H1 (cell line): ENCODE results near the gene NUDT12. TPM values are rescaled to one million over a fixed set of nuclear protein-coding genes. Genes with fewer than 3 reads are reported as not detected.
A peak's percentile ranks its signal among the peaks of the same experiment; 100 is the strongest.

Experiments
- CTCF ChIA-PET: fragments of 300-600 bp; sonication (Branson Sonifier 250); formaldehyde crosslinking; loops from one replicate; lab custom pipeline; 2021; ENCODE audit not compliant: partially characterized antibody; lab: Charles Lee
- POLR2A ChIA-PET: fragments of 300-600 bp; sonication (Branson Sonifier 250); formaldehyde crosslinking; loops from one replicate; lab custom pipeline; 2021; ENCODE audit warnings: inconsistent platforms; ENCODE audit not compliant: partially characterized antibody; lab: Charles Lee
- DNase-seq, 2 experiments: peaks; one replicate each; pipeline versions ENCODE4 v3.0.0 to v3.0.0-alpha.2; 2010 to 2022; ENCODE audit warnings: low spot score in 2 of 2, low read depth in 1 of 2, mixed read lengths in 1 of 2
- FAIRE-seq: peaks from 2 replicates; lab custom pipeline; 2011; peaks lifted over from hg19 to GRCh38; lab: Jason Lieb, UNC
- H2AFZ ChIP-seq: 2 replicates; pipeline ENCODE4 v1.8.1; 2012; ENCODE audit warnings: low read length, inconsistent platforms
- H2AK5ac ChIP-seq: 2 replicates; pipeline ENCODE4 v1.6.1; 2013; ENCODE audit warnings: low read depth, low read length
- H2BK120ac ChIP-seq: replicated peaks from 2 replicates; pipeline ENCODE3; 2013; ENCODE audit warnings: low read depth, low read length, inconsistent platforms
- H2BK12ac ChIP-seq: 2 replicates; pipeline ENCODE4 v1.6.1; 2013; ENCODE audit warnings: low read depth, low read length
- H2BK15ac ChIP-seq: 2 replicates; pipeline ENCODE4 v1.6.1; 2013; ENCODE audit warnings: low read length
- H2BK20ac ChIP-seq: 2 replicates; pipeline ENCODE4 v1.6.1; 2013; ENCODE audit warnings: low read length
- H2BK5ac ChIP-seq: 2 replicates; pipeline ENCODE4 v1.6.1; 2013; ENCODE audit warnings: low read depth, low read length
- H3K14ac ChIP-seq: 2 replicates; pipeline ENCODE4 v1.6.1; 2013; ENCODE audit warnings: inconsistent platforms; ENCODE audit not compliant: insufficient read length
- H3K18ac ChIP-seq: 2 replicates; pipeline ENCODE4 v1.6.1; 2013; ENCODE audit warnings: low read length; ENCODE audit errors: extremely low read depth
- H3K23ac ChIP-seq: 2 replicates; pipeline ENCODE4 v1.6.1; 2013; ENCODE audit warnings: inconsistent platforms; ENCODE audit not compliant: insufficient read length
- H3K23me2 ChIP-seq: 2 replicates; pipeline ENCODE4 v1.6.1; 2013; ENCODE audit warnings: low read depth, low read length
- H3K27ac ChIP-seq: 2 replicates; pipeline ENCODE4 v1.6.1; 2011; ENCODE audit warnings: low read depth, low read length, inconsistent platforms
- H3K27me3 ChIP-seq, 4 experiments: replicated peaks in 1 of 4; 1 replicate in 1 of 4; 2 replicates in 3 of 4; pipeline versions ENCODE4 v1.6.1 to v1.8.1; 2011 to 2013; ENCODE audit warnings: low read length in 3 of 4, mild to moderate bottlenecking in 3 of 4, inconsistent platforms in 2 of 4, mixed read lengths in 2 of 4, moderate library complexity in 1 of 4; ENCODE audit not compliant: control insufficient read depth in 3 of 4, insufficient read depth in 3 of 4; ENCODE audit errors: extremely low read depth in 1 of 4
- H3K36me3 ChIP-seq, 4 experiments: 2 replicates each; pipeline versions ENCODE4 v1.6.1 to v1.8.1; 2011 to 2013; ENCODE audit warnings: mild to moderate bottlenecking in 4 of 4, low read length in 3 of 4, moderate library complexity in 2 of 4, control low read depth in 1 of 4, inconsistent platforms in 1 of 4; ENCODE audit not compliant: insufficient read depth in 4 of 4, control insufficient read depth in 2 of 4
- H3K4ac ChIP-seq: replicated peaks from 2 replicates; pipeline ENCODE3; 2013; ENCODE audit warnings: low read length, low read depth, mixed read lengths, inconsistent platforms; ENCODE audit not compliant: insufficient read length
- H3K4me1 ChIP-seq, 4 experiments: replicated peaks in 1 of 4; 1 replicate in 1 of 4; 2 replicates in 3 of 4; pipeline versions ENCODE4 v1.6.1 to v1.8.1; 2011 to 2013; ENCODE audit warnings: low read length in 3 of 4, inconsistent platforms in 2 of 4, mixed read lengths in 1 of 4; ENCODE audit not compliant: insufficient read depth in 4 of 4, control insufficient read depth in 3 of 4
- H3K4me2 ChIP-seq, 2 experiments: 2 replicates each; pipeline versions ENCODE4 v1.6.1 to v1.8.1; 2011 to 2013; ENCODE audit warnings: low read depth in 2 of 2, low read length in 2 of 2, control low read depth in 1 of 2, inconsistent platforms in 1 of 2, mild to moderate bottlenecking in 1 of 2; ENCODE audit not compliant: insufficient read depth in 1 of 2
- H3K4me3 ChIP-seq, 4 experiments: fragments of 200-600, 300-600 bp in 1 of 4; sonication (generic), shearing (Covaris generic), sonication (Bioruptor Twin) in 1 of 4; 2 replicates each; pipeline versions ENCODE4 v1.5.1 to v1.8.1; 2011 to 2016; ENCODE audit warnings: low read length in 4 of 4, low read depth in 3 of 4, control low read depth in 2 of 4, inconsistent platforms in 2 of 4, mild to moderate bottlenecking in 2 of 4, mixed read lengths in 1 of 4, moderate library complexity in 1 of 4; ENCODE audit not compliant: insufficient read depth in 2 of 4; ENCODE audit errors: extremely low read depth in 1 of 4
- H3K56ac ChIP-seq: replicated peaks from 2 replicates; pipeline ENCODE3; 2013; ENCODE audit warnings: low read depth, mild to moderate bottlenecking, mixed read lengths, low read length, inconsistent platforms; ENCODE audit not compliant: insufficient read length
- H3K79me1 ChIP-seq: 2 replicates; pipeline ENCODE4 v1.6.1; 2013; ENCODE audit warnings: low read depth, low read length, control low read depth
- H3K79me2 ChIP-seq, 2 experiments: 2 replicates each; pipeline versions ENCODE4 v1.6.1 to v1.8.1; 2012 to 2013; ENCODE audit warnings: low read length in 2 of 2, mild to moderate bottlenecking in 2 of 2, inconsistent platforms in 1 of 2; ENCODE audit not compliant: insufficient read depth in 2 of 2, control insufficient read depth in 1 of 2
- H3K9ac ChIP-seq, 4 experiments: replicated peaks in 1 of 4; 1 replicate in 1 of 4; 2 replicates in 3 of 4; pipeline versions ENCODE4 v1.6.1 to v1.8.1; 2011 to 2013; ENCODE audit warnings: low read depth in 3 of 4, low read length in 3 of 4, control low read depth in 2 of 4, mild to moderate bottlenecking in 2 of 4, moderate library complexity in 2 of 4, inconsistent platforms in 1 of 4; ENCODE audit errors: extremely low read depth in 1 of 4
- H3K9me3 ChIP-seq, 2 experiments: 2 replicates each; pipeline versions ENCODE4 v1.6.1 to v1.8.1; 2012 to 2013; ENCODE audit warnings: mild to moderate bottlenecking in 2 of 2, moderate library complexity in 2 of 2, control low read depth in 1 of 2, inconsistent platforms in 1 of 2, low read depth in 1 of 2, low read length in 1 of 2, mixed read lengths in 1 of 2; ENCODE audit not compliant: insufficient read depth in 2 of 2
- H4K20me1 ChIP-seq, 2 experiments: replicated peaks in 1 of 2; 2 replicates each; pipeline versions ENCODE3 to v1.8.1; 2011 to 2013; ENCODE audit warnings: inconsistent platforms in 2 of 2, low read length in 2 of 2, mild to moderate bottlenecking in 1 of 2; ENCODE audit not compliant: insufficient read depth in 2 of 2, control insufficient read depth in 1 of 2
- H4K5ac ChIP-seq: 2 replicates; pipeline ENCODE4 v1.6.1; 2013; ENCODE audit warnings: low read length, low read depth, mixed read lengths, inconsistent platforms; ENCODE audit not compliant: insufficient read length
- H4K8ac ChIP-seq: 2 replicates; pipeline ENCODE4 v1.8.0; 2013; ENCODE audit warnings: mild to moderate bottlenecking, moderate library complexity, low read length, inconsistent platforms; ENCODE audit not compliant: insufficient read depth; ENCODE audit errors: extremely low read depth
- H4K91ac ChIP-seq: replicated peaks from 2 replicates; pipeline ENCODE3; 2013; ENCODE audit warnings: low read length, mixed read lengths, inconsistent platforms; ENCODE audit not compliant: insufficient read length
- CHD1 ChIP-seq: IDR thresholded peaks from 2 replicates; pipeline ENCODE4 v1.6.1; 2012; ENCODE audit warnings: low read depth, low read length, improper control_type of control experiment
- CREB1 ChIP-seq: IDR thresholded peaks from 2 replicates; pipeline ENCODE4 v1.6.1; 2012; ENCODE audit warnings: inconsistent platforms
- EZH2 ChIP-seq: fragments of 200-600 bp; sonication (generic); IDR thresholded peaks from 2 replicates; pipeline ENCODE4 v1.7.1; 2012; ENCODE audit warnings: low read depth, mild to moderate bottlenecking, moderate library complexity, low read length, inconsistent platforms; ENCODE audit not compliant: severe bottlenecking
- GTF2F1 ChIP-seq: IDR thresholded peaks from 2 replicates; pipeline ENCODE4 v1.6.1; 2012; ENCODE audit warnings: low read depth, low read length, improper control_type of control experiment, borderline replicate concordance
- JUND ChIP-seq: IDR thresholded peaks from 2 replicates; pipeline ENCODE4 v1.6.1; 2011; ENCODE audit warnings: mild to moderate bottlenecking, improper control_type of control experiment, low read length
- RBBP5 ChIP-seq: IDR thresholded peaks from 2 replicates; pipeline ENCODE4 v1.7.1; 2012; ENCODE audit warnings: low read depth, mild to moderate bottlenecking, inconsistent platforms, low read length, moderate library complexity, borderline replicate concordance
- RFX5 ChIP-seq: IDR thresholded peaks from 2 replicates; pipeline ENCODE4 v1.6.1; 2011; ENCODE audit warnings: low read depth, low read length, improper control_type of control experiment, borderline replicate concordance
- RNF2 ChIP-seq: fragments of 200-900, 300-1000 bp; sonication (generic); IDR thresholded peaks from 2 replicates; pipeline ENCODE4 v1.7.1; 2016; ENCODE audit warnings: borderline replicate concordance, low read depth, mild to moderate bottlenecking, antibody characterized with exemption, low read length; ENCODE audit not compliant: poor library complexity, severe bottlenecking; ENCODE audit errors: missing control alignments
- RXRA ChIP-seq: IDR thresholded peaks from 2 replicates; pipeline ENCODE4 v1.6.1; 2011; ENCODE audit warnings: low read depth, mild to moderate bottlenecking, low read length, moderate library complexity; ENCODE audit not compliant: insufficient read depth
- SIX5 ChIP-seq: IDR thresholded peaks from 2 replicates; pipeline ENCODE4 v1.6.1; 2011; ENCODE audit warnings: mild to moderate bottlenecking, low read depth, low read length
- TAF1 ChIP-seq: IDR thresholded peaks from 2 replicates; pipeline ENCODE4 v1.6.1; 2011; ENCODE audit warnings: mild to moderate bottlenecking, low read depth, low read length
- USF2 ChIP-seq: IDR thresholded peaks from 2 replicates; pipeline ENCODE4 v1.6.1; 2011; ENCODE audit warnings: low read length, improper control_type of control experiment
- WGBS, 2 experiments: shearing (Covaris generic) in 1 of 2; methylation state at CpG; one replicate each; pipeline versions ENCODE4 v1.1.6 to v1.1.7; 2013 to 2015; ENCODE audit warnings: low lambda C conversion rate in 2 of 2, mixed read lengths in 2 of 2, inconsistent platforms in 1 of 2, low coverage in 1 of 2, missing lambda C conversion rate in 1 of 2; ENCODE audit not compliant: insufficient replicate concordance in 2 of 2, insufficient coverage in 1 of 2, insufficient read length in 1 of 2; ENCODE audit errors: extremely low coverage in 1 of 2, missing lambda C conversion rate in 1 of 2; 5-methylcytosine and 5-hydroxymethylcytosine counted together
- polyA plus RNA-seq, 7 experiments: library from polyadenylated mRNA; depleted of rRNA in 3 of 7; stranded (reverse) in 5 of 7; unstranded in 2 of 7; fragments of >200 nt in 5 of 7; fragments of 200-250 nt in 2 of 7; gene quantifications; 1 replicate in 5 of 7; 2 replicates in 1 of 7; 4 replicates in 1 of 7; pipeline versions ENCODE4 v1.2.1 to v1.2.3, GENCODE V29; 2011 to 2013; ENCODE audit warnings: missing spikeins in 2 of 7, mixed read lengths in 2 of 7
- total RNA-seq: library from RNA; stranded (reverse); fragmentation: NEBNext Ultra II Directional; extraction: Animal tissue kit (Norgen Biotek cat#: 25700); gene quantifications from 2 replicates; pipeline ENCODE4 v1.2.1, GENCODE V29; 2021

The NUDT12 gene
- total and polyA plus RNA-seq, 2 of the 8 experiments (the other 6 are each of a cell fraction or from before 2014, with no cell fraction given), result 3.6 to 12.5 TPM

DNA sequence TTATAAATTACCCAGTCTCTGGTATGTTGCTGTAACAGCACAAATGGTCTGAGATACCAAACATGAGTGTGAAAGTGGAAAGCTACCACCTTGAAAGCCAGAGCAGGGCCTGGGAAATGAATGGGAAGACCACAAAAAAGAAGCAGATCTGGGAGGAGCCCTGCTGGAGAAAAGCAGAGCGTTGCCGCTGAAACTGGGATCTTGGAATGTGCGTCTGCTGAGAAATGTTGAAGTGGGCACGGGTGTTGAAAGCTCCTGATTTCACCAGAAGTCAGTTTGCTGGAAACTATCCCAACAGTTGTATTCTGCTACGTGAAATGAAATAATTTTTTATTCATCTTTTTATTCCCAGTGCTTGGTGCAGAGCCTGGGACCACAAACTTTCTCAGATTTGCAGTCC, 40.0 kb downstream of the NUDT12 start:
- no peaks in the 10 kb centered on the region for H3K4me1 ChIP-seq
- no peak overlapping the region for H4K5ac ChIP-seq
- POLR2A ChIA-PET, result no interaction called here
- no peak overlapping the region for H4K91ac ChIP-seq
- no peak overlapping the region for H2BK15ac ChIP-seq
- H3K56ac ChIP-seq, result no peak overlapping the region
- FAIRE-seq, result no peak
- no peaks in the 10 kb centered on the region for H3K23me2 ChIP-seq
- TF ChIP-seq TAF1, result no peak
- no peak for TF ChIP-seq EZH2
- no peak for TF ChIP-seq CHD1
- no peak for TF ChIP-seq USF2
- TF ChIP-seq RFX5, result no peak
- no peak for TF ChIP-seq CREB1
- no peak for TF ChIP-seq RXRA
- no peak for TF ChIP-seq RNF2
- no peak for TF ChIP-seq JUND
- no peak for TF ChIP-seq SIX5
- no peak for TF ChIP-seq GTF2F1
- TF ChIP-seq RBBP5, result no peak
- TF ChIP-seq, all 59 proteins: peak for 0
- no peak overlapping the region for H3K4ac ChIP-seq
- H3K79me2 ChIP-seq, result no peaks in the 10 kb centered on the region
- no peak overlapping the region for H2BK120ac ChIP-seq
- CTCF ChIA-PET, result no interaction called here
- no peak overlapping the region for H2BK20ac ChIP-seq
- 87% methylated on average over 5 of the region's 5 CpGs; no CpG with 5 or more reads in 1 of the 2 experiments for WGBS, 2 experiments
- H3K27me3 ChIP-seq, result no peaks in the 10 kb centered on the region
- no peak overlapping the region for H3K9ac ChIP-seq
- no peak overlapping the region for H2BK12ac ChIP-seq
- H3K4me3 ChIP-seq, result no peak overlapping the region
- no peak overlapping the region for H3K23ac ChIP-seq
- H3K27ac ChIP-seq, result no peak overlapping the region
- H4K20me1 ChIP-seq, result no peaks in the 10 kb centered on the region
- no peaks in the 10 kb centered on the region for H3K9me3 ChIP-seq
- DNase-seq, result no peak
- H2AK5ac ChIP-seq, result no peak overlapping the region
- H2AFZ ChIP-seq, result peak overlapping the region; percentile 34; the same call in 1 of the 2 replicates
- no peak overlapping the region for H3K4me2 ChIP-seq
- H3K14ac ChIP-seq, result no peak overlapping the region
- H2BK5ac ChIP-seq, result no peak overlapping the region
- H4K8ac ChIP-seq, result no peak overlapping the region
- H3K18ac ChIP-seq, result no peak overlapping the region
- H3K79me1 ChIP-seq, result no peaks in the 10 kb centered on the region
- no peaks in the 10 kb centered on the region for H3K36me3 ChIP-seq
